SK-N-SH (cell line): ENCODE results near the gene THADA. TPM values are rescaled to one million over a fixed set of nuclear protein-coding genes. Genes with fewer than 3 reads are reported as not detected.

Source experiments
- CTCF ChIA-PET: fragments of 300-600, 350-600 bp; formaldehyde crosslinking; extraction: SDS; loops from one replicate; lab custom pipeline; 2021; lab: Yijun Ruan, JAX
- POLR2A ChIA-PET: fragments of 350-600 bp; sonication (Branson Sonifier 250); formaldehyde crosslinking; extraction: SDS; loops from one replicate; lab custom pipeline; 2020; ENCODE audit warnings: antibody characterized with exemption, inconsistent platforms; lab: Yijun Ruan, JAX
- DNase-seq: peaks from one replicate; pipeline ENCODE4 v3.0.0; 2012
- H2AFZ ChIP-seq: fragments of 200-600 bp; sonication (generic); 2 replicates; pipeline ENCODE4 v1.8.1; 2016; ENCODE audit warnings: antibody characterized with exemption, mild to moderate bottlenecking, low read depth
- H3F3A ChIP-seq: fragments of 200-600 bp; sonication (generic); replicated peaks from 2 replicates; pipeline ENCODE3; 2016; ENCODE audit warnings: antibody characterized with exemption, mild to moderate bottlenecking; ENCODE audit not compliant: insufficient read depth
- H3K27ac ChIP-seq, 2 experiments: fragments of 200-500 bp in 1 of 2; fragments of 200-600 bp in 1 of 2; sonication (Bioruptor generic) in 1 of 2; sonication (generic), shearing (Covaris generic) in 1 of 2; 2 replicates each; pipeline versions ENCODE4 v1.5.1 to v1.6.1; 2014 to 2016; ENCODE audit warnings: low read depth in 2 of 2, inconsistent platforms in 1 of 2, low read length in 1 of 2, mild to moderate bottlenecking in 1 of 2, mixed read lengths in 1 of 2
- H3K27me3 ChIP-seq: fragments of 200-600 bp; sonication (generic), shearing (Covaris generic); 2 replicates; pipeline ENCODE4 v1.6.1; 2016; ENCODE audit warnings: mixed run types; ENCODE audit not compliant: insufficient read depth
- H3K36me3 ChIP-seq, 2 experiments: fragments of 200-500 bp in 1 of 2; fragments of 200-600 bp in 1 of 2; sonication (Bioruptor generic) in 1 of 2; sonication (generic) in 1 of 2; replicated peaks in 1 of 2; 2 replicates each; pipeline versions ENCODE3 to v1.5.1; 2014 to 2016; ENCODE audit warnings: low read length in 1 of 2, mild to moderate bottlenecking in 1 of 2; ENCODE audit not compliant: insufficient read depth in 2 of 2, control insufficient read depth in 1 of 2
- H3K4me1 ChIP-seq, 2 experiments: fragments of 200-500 bp in 1 of 2; fragments of 200-600 bp in 1 of 2; sonication (Bioruptor generic) in 1 of 2; sonication (generic), shearing (Covaris generic) in 1 of 2; 2 replicates each; pipeline versions ENCODE4 v1.5.1 to v1.6.1; 2014 to 2016; ENCODE audit warnings: low read depth in 1 of 2, low read length in 1 of 2, mixed run types in 1 of 2; ENCODE audit not compliant: insufficient read depth in 2 of 2, control insufficient read depth in 1 of 2
- H3K4me2 ChIP-seq: fragments of 200-600 bp; sonication (generic), shearing (Covaris generic); 2 replicates; pipeline ENCODE4 v1.6.1; 2017; ENCODE audit warnings: mixed run types
- H3K4me3 ChIP-seq, 2 experiments: fragments of 200-500 bp in 1 of 2; fragments of 200-600 bp in 1 of 2; sonication (Bioruptor generic) in 1 of 2; sonication (generic), shearing (Covaris generic) in 1 of 2; 2 replicates each; pipeline versions ENCODE4 v1.5.1 to v1.8.1; 2014 to 2016; ENCODE audit warnings: low read depth in 2 of 2, inconsistent platforms in 1 of 2, low read length in 1 of 2, mild to moderate bottlenecking in 1 of 2, mixed read lengths in 1 of 2, moderate library complexity in 1 of 2
- H3K79me2 ChIP-seq: fragments of 200-600 bp; sonication (generic); 2 replicates; pipeline ENCODE4 v1.8.1; 2017; ENCODE audit warnings: mild to moderate bottlenecking; ENCODE audit not compliant: insufficient read depth
- H3K9ac ChIP-seq: fragments of 200-600 bp; sonication (generic); 2 replicates; pipeline ENCODE4 v1.6.1; 2017; ENCODE audit warnings: mixed run types
- H3K9me2 ChIP-seq: fragments of 200-600 bp; sonication (generic); 2 replicates; pipeline ENCODE4 v1.6.1; 2017; ENCODE audit warnings: mixed run types
- H3K9me3 ChIP-seq: fragments of 200-600 bp; sonication (generic); 2 replicates; pipeline ENCODE4 v1.6.1; 2017; ENCODE audit warnings: mixed run types, mild to moderate bottlenecking, moderate library complexity
- H4K20me1 ChIP-seq: fragments of 200-600 bp; sonication (generic); 2 replicates; pipeline ENCODE4 v1.6.1; 2017; ENCODE audit warnings: mild to moderate bottlenecking, mixed run types; ENCODE audit not compliant: insufficient read depth
- ELF1 ChIP-seq: IDR thresholded peaks from 2 replicates; pipeline ENCODE4 v1.4.0; 2012
- EP300 ChIP-seq, 2 experiments: IDR thresholded peaks; 2 replicates each; pipeline versions ENCODE4 v1.4.0 to v1.6.1; 2012; ENCODE audit warnings: borderline replicate concordance in 1 of 2, low read depth in 1 of 2, low read length in 1 of 2
- EZH2phosphoT487 ChIP-seq: fragments of 200-600 bp; sonication (generic); IDR thresholded peaks from 2 replicates; pipeline ENCODE4 v1.6.1; 2017; ENCODE audit warnings: low read depth, mixed run types, mild to moderate bottlenecking, antibody characterized with exemption, moderate library complexity, borderline replicate concordance
- FOXM1 ChIP-seq: IDR thresholded peaks from 2 replicates; pipeline ENCODE4 v1.4.0; 2012; ENCODE audit warnings: low read depth, mild to moderate bottlenecking
- GABPA ChIP-seq: IDR thresholded peaks from 2 replicates; pipeline ENCODE4 v1.4.0; 2012; ENCODE audit warnings: low read depth, mild to moderate bottlenecking
- JUND ChIP-seq: IDR thresholded peaks from 2 replicates; pipeline ENCODE4 v1.4.0; 2012
- MEF2A ChIP-seq: IDR thresholded peaks from 2 replicates; pipeline ENCODE4 v1.4.0; 2012; ENCODE audit warnings: low read depth, borderline replicate concordance
- MXI1 ChIP-seq: IDR thresholded peaks from 2 replicates; pipeline ENCODE4 v1.6.1; 2012; ENCODE audit warnings: mild to moderate bottlenecking, low read depth, low read length, improper control_type of control experiment
- NFIC ChIP-seq: IDR thresholded peaks from 2 replicates; pipeline ENCODE4 v1.4.0; 2012; ENCODE audit warnings: borderline replicate concordance
- RAD21 ChIP-seq: IDR thresholded peaks from 2 replicates; pipeline ENCODE4 v1.6.1; 2012; ENCODE audit warnings: mild to moderate bottlenecking, low read length
- RXRA ChIP-seq: IDR thresholded peaks from 2 replicates; pipeline ENCODE4 v1.4.0; 2012; ENCODE audit warnings: low read depth, mild to moderate bottlenecking, borderline replicate concordance
- TAF1 ChIP-seq: IDR thresholded peaks from 2 replicates; pipeline ENCODE4 v1.6.1; 2012; ENCODE audit warnings: low read depth, mild to moderate bottlenecking, low read length, moderate library complexity, borderline replicate concordance
- TEAD4 ChIP-seq: IDR thresholded peaks from 2 replicates; pipeline ENCODE4 v1.4.0; 2012; ENCODE audit warnings: mild to moderate bottlenecking, borderline replicate concordance; ENCODE audit not compliant: insufficient read depth
- YY1 ChIP-seq: IDR thresholded peaks from 2 replicates; pipeline ENCODE4 v1.4.0; 2012; ENCODE audit warnings: low read depth, mild to moderate bottlenecking
- WGBS: methylation state at CpG from one replicate; pipeline ENCODE4 v1.1.6; 2017; ENCODE audit warnings: low lambda C conversion rate; 5-methylcytosine and 5-hydroxymethylcytosine counted together
- polyA plus RNA-seq, 3 experiments: library from polyadenylated mRNA; depleted of rRNA; stranded (reverse); fragments of >200 nt; gene quantifications; 2 replicates each; pipeline ENCODE4 v1.2.3, GENCODE V29; 2012
- TF ChIP-seq, protein P1 (sequence below): IDR thresholded peaks from 2 replicates; pipeline ENCODE4; 2012
- TF ChIP-seq, protein P2 (sequence below): fragments of 200-600 bp; sonication (generic); IDR thresholded peaks from 2 replicates; pipeline ENCODE4 v1.6.1; 2017; ENCODE audit warnings: antibody characterized with exemption, mild to moderate bottlenecking, moderate library complexity
- TF ChIP-seq, protein P3 (sequence below): fragments of 150-350 bp; IDR thresholded peaks from 2 replicates; pipeline ENCODE4 v1.6.1; 2017; ENCODE audit warnings: antibody characterized with exemption, low read length, low read depth, borderline replicate concordance
- TF ChIP-seq, protein P4 (sequence below): fragments of 150-350 bp; IDR thresholded peaks from 2 replicates; pipeline ENCODE4 v1.6.1; 2016; ENCODE audit warnings: mild to moderate bottlenecking, low read depth, low read length

Gene THADA
- polyA plus RNA-seq, 1 of the 3 experiments (the other 2 are of a cell fraction), result 25.6 TPM

DNA sequence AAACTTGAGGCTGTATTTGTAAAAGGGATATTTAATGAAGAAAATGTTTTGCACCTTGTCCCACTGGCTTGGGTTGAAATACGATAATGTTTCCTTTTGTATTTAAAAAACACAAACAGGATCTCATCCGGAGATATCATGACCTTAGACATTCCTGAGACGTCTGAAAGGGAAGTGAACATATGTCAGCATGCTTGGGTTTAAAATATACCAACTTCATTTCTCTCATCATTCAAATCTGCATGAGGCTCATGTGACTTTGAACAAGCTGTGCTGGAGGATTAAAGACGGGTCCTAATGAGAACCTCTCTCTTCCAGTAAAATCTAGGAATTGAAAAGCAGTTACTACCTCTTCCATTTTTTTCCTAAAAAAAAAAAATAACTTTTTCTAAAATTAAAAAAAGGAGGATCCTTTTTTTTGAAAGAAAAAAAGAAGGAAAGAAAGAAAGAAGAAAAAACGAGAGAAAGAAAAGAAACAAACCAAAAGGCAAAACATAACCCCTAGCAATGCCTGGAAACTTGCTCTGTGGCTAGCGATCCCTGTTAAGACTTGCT is 262.7 kb downstream of the THADA start:
- 0 out of 2 replicates have a peak overlapping the region, but pooled peaks have one; percentile 34 for H3K4me2 ChIP-seq
- H3K4me1 ChIP-seq, result peaks cover 11 to 45% of the 10 kb centered on the region in 2 experiments
- 76% methylated on average over 6 of the region's 6 CpGs for WGBS
- ChIA-PET POLR2A (no interaction called here), CTCF (interaction anchor here (0.6 to 2.9 kb wide), 5 partner anchors 9 to 209 kb away, joined by 3 to 10 read pairs (median 3); no protein-coding TSS in a partner anchor)
- no peaks in the 10 kb centered on the region for H3K27me3 ChIP-seq
- H3K79me2 ChIP-seq, result no peaks in the 10 kb centered on the region
- H3K9me2 ChIP-seq, result no peaks in the 10 kb centered on the region
- no peak overlapping the region for H3K9ac ChIP-seq
- TF ChIP-seq RXRA (no peak), ELF1 (no peak), EZH2phosphoT487 (no peak), TAF1 (no peak), MEF2A (no peak), EP300 (IDR thresholded peaks at IDR 0.05; ENCODE audit: borderline replicate concordance in 1 of 2, low read depth in 1 of 2, low read length in 1 of 2) (no peak), GABPA (no peak), NFIC (no peak), JUND (no peak), MXI1 (no peak), TEAD4 (no peak), RAD21 (no peak), YY1 (no peak), FOXM1 (no peak)
- TF ChIP-seq, protein P1, sequence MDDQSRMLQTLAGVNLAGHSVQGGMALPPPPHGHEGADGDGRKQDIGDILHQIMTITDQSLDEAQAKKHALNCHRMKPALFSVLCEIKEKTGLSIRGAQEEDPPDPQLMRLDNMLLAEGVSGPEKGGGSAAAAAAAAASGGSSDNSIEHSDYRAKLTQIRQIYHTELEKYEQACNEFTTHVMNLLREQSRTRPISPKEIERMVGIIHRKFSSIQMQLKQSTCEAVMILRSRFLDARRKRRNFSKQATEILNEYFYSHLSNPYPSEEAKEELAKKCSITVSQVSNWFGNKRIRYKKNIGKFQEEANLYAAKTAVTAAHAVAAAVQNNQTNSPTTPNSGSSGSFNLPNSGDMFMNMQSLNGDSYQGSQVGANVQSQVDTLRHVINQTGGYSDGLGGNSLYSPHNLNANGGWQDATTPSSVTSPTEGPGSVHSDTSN, result no peak
- TF ChIP-seq, protein P2, sequence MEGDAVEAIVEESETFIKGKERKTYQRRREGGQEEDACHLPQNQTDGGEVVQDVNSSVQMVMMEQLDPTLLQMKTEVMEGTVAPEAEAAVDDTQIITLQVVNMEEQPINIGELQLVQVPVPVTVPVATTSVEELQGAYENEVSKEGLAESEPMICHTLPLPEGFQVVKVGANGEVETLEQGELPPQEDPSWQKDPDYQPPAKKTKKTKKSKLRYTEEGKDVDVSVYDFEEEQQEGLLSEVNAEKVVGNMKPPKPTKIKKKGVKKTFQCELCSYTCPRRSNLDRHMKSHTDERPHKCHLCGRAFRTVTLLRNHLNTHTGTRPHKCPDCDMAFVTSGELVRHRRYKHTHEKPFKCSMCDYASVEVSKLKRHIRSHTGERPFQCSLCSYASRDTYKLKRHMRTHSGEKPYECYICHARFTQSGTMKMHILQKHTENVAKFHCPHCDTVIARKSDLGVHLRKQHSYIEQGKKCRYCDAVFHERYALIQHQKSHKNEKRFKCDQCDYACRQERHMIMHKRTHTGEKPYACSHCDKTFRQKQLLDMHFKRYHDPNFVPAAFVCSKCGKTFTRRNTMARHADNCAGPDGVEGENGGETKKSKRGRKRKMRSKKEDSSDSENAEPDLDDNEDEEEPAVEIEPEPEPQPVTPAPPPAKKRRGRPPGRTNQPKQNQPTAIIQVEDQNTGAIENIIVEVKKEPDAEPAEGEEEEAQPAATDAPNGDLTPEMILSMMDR, result no peak
- TF ChIP-seq, protein P3, sequence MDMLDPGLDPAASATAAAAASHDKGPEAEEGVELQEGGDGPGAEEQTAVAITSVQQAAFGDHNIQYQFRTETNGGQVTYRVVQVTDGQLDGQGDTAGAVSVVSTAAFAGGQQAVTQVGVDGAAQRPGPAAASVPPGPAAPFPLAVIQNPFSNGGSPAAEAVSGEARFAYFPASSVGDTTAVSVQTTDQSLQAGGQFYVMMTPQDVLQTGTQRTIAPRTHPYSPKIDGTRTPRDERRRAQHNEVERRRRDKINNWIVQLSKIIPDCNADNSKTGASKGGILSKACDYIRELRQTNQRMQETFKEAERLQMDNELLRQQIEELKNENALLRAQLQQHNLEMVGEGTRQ, result no peak
- TF ChIP-seq, protein P4, sequence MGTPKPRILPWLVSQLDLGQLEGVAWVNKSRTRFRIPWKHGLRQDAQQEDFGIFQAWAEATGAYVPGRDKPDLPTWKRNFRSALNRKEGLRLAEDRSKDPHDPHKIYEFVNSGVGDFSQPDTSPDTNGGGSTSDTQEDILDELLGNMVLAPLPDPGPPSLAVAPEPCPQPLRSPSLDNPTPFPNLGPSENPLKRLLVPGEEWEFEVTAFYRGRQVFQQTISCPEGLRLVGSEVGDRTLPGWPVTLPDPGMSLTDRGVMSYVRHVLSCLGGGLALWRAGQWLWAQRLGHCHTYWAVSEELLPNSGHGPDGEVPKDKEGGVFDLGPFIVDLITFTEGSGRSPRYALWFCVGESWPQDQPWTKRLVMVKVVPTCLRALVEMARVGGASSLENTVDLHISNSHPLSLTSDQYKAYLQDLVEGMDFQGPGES, result no peak
- H4K20me1 ChIP-seq, result no peaks in the 10 kb centered on the region
- no peak for DNase-seq
- H3F3A ChIP-seq, result no peaks in the 10 kb centered on the region
- no peak overlapping the region for H3K4me3 ChIP-seq
- no peaks in the 10 kb centered on the region for H3K36me3 ChIP-seq
- H3K27ac ChIP-seq, result peak overlapping the region; percentile 8 to 56; a peak in 3 of 4 replicates
- no peak overlapping the region for H2AFZ ChIP-seq
- H3K9me3 ChIP-seq, result no peaks in the 10 kb centered on the region
